NCI-H748 (cell line): ENCODE results near the gene PMFBP1.

Experiments used
- DNase-seq: peaks from one replicate; lab custom pipeline; 2025; ENCODE audit not compliant: unreplicated experiment; lab: John Stamatoyannopoulos, UW

The PMFBP1 gene

GRCh38 chr16:72187551-72187950, 15.6 kb upstream of the PMFBP1 start:
- no peak for DNase-seq

DNA sequence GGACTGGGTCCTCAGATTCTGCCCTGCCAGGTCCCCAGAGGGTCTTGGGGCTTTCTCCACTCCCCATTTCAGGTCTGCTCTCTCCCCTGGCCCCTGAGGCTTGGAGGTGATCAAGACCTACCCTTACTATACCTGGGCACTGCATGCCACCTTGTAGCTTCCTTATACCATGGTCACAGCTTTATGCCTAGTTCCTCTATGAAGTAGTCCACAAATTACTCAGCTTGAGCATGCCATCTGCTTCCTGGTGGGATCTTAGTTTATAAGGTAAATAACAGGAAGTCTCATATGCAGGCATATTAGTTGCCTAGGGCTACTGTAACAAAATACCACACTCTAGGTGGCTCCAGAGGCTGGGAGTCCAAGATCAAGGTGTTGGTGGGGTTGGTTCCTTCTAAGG, 11.0 kb upstream of the PMFBP1 start:
- DNase-seq, result no peak

DNA sequence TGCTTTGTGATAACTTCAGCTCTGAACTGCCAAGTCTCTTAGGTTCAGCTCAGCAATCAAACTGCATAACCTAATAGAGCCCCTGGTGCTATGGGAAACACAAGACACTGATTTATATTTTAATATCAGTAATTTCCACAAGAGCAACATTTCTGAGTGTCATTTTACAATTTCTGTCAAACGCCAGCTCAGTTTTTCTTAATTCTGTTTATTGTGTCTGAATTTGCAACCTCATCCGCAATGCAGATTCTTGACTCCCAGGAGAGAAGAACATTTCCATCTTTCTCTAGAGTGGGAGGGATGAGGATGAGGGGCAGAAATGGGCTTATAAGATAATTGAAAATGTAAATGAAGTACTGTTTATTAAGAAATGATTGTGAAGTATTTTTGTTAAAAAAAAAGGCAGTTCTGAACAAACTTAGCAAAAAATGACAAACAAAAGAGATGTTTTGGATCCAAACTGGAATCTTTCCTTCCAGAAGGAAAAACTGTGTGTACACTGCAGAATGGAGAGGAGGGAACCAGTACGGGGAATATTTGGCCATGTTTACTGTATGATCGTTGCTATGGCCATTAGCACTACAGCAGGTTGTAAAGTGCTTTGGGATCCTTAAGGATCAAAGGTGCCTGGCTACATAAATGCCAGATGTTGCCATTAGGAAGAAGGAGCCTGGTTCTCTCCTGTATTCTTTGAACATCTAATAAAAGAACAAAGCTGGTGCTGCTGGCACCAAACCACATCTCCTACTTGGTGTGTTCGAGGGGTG, 7.4 kb upstream of the PMFBP1 start:
- peak; percentile 9 for DNase-seq

GRCh38 chr16:72174726-72175125, 2.8 kb upstream of the PMFBP1 start:
- no peak for DNase-seq

GRCh38 chr16:72173997-72174396, 2.0 kb upstream of the PMFBP1 start:
- no peak for DNase-seq

GRCh38 chr16:72171236-72171635, 719 bp downstream of the PMFBP1 start:
- no peak for DNase-seq

DNA sequence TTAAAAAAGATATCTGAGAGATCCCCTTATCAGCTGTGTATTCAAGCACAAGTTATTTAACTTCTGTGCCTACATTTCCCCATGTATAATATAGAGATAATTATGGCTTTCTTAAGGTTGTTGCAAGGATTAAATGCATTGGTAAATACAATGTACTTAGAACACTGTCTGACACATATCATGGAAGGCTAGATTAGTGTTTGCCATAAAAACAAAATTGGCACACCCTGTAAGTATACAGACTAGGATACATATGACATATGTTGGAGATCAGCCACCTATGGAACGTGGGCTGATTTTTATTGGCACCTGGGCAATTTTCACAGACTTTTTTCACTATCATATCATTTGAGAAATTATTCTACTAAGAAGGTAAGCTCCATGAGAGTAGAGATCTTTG, 2.2 kb downstream of the PMFBP1 start:
- DNase-seq, result no peak

DNA sequence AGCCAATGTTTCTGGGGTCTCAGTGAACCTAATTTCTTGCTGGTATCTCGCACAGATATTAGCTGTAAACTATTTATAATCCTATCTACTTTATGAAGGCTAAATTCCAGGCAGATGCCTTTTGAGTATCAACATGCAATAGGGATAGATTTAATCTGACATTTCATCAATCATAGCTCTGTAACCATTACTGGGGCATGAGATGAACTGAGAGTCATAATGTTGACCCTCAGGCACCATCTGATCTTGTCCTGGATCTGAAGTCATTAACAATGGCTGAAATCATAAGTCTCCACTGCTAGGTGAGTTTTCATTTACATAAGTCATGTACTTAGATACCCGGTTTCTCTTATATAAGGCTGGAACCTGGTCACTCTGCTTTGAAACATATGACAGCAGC, 3.6 kb downstream of the PMFBP1 start:
- no peak for DNase-seq

DNA sequence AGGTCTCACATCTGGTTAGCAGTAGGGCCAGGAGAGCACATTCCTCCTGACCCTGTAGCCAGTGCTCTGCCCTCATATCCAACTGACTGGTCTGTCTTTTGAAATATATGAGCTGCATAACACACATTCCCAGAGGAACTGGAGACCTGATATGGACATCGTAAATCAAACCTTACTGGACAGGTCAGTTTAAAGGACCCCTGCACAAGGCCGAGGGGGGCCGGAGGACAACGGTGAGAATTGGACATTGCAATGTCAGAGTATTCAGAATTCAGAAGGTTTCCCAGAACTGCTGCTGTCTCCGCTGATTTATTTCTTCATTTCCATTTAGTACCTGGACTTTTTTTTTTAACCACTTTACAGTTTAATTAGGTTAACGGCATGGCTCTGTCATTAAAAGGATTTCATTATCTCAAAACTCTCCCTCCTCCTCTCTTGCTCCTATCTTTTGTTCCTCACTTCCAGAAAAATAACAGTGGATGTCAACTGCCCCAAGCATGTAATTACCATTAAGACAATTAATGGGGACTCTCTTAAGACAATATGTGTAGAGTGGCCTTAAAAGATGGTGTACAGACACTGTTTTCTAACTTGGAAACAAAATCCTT, 4.9 kb downstream of the PMFBP1 start:
- no peak for DNase-seq

DNA sequence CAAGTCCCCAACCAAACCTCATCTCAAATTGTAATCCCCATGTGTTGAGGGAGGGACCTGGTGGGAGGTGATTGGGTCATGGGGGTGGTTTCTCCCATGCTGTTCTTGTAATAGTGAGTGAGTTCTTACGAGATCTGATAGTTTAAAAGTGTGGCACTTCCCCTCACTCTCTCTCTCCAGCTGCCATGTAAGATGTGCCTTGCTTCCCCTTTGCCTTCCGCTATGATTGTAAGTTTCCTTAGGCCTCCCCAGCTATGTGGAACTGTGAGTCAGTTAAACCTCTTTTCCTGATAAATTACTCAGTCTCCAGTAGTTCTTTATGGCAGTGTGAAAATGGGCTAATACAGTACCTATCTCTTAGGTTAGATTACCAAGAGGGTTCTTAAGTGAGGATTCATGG, 5.8 kb downstream of the PMFBP1 start:
- DNase-seq, result no peak

DNA sequence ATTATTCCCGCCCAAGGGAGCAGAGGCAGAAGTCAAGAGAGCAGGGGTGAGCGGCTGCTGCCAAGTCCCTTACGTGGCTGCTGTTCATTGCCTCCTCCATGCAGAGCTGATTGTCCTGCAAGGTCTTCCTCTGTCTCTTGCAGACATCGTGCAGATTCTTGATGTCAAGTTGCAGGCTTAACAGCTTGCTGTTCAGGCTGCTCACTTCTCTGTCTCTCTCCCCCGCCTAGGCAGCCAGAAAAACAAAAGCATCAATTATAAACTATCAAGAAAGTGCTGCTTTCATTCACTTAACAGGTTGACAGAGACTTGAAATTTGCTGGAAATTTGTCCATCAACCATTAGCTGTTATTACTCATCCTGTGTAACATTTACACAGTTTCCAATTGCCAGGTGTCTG, 7.3 kb downstream of the PMFBP1 start:
- peak; percentile 8 for DNase-seq

GRCh38 chr16:72162105-72162692, 9.8 kb downstream of the PMFBP1 start:
- DNase-seq, result no peak

DNA sequence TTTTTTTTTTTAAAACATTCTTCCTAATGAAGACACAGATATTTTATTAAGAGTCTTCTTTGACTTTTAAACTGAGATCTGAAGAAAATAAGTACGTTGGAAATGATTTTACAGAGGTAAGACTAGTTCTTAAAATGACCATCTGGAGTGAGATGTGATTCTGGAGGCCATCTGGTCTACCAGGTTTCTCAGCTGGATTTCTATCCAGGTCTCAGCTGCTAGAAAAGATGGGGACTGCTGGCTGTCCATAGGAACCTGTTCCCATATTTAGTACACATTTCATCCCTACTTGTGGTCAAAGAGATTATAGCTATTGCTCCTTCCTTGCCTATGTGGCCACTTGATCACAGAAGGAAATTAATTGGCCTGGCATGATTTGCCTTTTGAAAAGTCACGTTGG, 12.2 kb downstream of the PMFBP1 start:
- DNase-seq, result no peak

GRCh38 chr16:72159386-72159785, 12.6 kb downstream of the PMFBP1 start:
- DNase-seq, result no peak

DNA sequence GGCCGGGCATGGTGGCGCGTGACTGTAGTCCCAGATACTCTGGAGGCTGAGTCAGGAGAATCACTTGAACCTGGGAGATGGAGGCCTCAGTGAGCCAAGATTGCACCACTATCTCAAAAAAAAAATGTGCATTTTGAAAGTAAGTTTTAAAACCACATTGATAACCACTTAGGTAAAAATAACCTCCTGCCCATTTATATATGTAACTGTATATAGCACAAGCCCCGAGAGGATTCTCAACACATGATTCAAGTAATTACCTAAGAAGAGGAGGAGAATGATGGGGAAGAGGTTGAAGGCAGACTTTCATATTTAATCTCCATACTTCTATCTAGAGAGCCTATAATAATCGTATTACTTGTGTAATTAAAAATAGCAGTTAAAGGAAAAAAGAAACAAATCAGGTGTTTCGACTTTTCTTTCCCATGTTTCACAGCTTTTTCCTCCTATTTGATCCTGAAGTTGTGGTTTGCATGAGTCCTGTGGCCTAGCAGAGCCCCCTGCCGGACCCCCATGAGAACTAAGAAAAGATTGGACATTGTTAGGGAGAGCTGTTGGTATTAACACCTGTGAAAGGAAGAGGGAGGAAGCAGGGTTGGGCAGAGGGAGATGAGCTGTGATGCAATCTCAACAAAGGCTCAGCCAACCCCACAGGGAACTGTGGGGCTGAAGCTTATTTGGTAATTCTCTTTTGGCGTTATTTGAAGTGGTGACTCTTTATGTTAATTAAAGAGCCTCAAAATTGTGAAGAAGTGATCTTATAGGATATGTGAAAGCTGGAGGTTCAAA, 22.1 kb downstream of the PMFBP1 start:
- peak; percentile 4 for DNase-seq

- no peak for DNase-seq
Observed at GRCh38 chr16:72142476-72142875, 29.5 kb downstream of the PMFBP1 start.

DNA sequence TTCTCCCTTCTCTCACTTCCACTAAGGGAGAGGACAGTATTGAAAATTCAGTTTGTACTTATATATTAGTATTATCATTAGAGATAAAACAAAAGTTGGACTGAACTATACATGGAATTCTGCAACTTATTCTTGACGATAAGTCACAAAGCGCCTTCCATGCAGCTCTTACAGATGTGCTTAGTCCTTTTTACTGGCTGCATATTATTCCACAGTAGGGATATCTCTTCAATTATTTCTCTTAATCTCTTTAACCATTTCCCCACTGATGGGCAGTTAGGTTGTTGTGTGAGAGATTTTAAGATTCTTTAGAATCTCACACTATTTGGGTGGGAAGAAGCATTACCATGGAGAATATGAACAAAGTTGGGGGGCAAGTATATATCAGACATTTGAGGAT, 32.0 kb downstream of the PMFBP1 start:
- DNase-seq, result no peak

DNA sequence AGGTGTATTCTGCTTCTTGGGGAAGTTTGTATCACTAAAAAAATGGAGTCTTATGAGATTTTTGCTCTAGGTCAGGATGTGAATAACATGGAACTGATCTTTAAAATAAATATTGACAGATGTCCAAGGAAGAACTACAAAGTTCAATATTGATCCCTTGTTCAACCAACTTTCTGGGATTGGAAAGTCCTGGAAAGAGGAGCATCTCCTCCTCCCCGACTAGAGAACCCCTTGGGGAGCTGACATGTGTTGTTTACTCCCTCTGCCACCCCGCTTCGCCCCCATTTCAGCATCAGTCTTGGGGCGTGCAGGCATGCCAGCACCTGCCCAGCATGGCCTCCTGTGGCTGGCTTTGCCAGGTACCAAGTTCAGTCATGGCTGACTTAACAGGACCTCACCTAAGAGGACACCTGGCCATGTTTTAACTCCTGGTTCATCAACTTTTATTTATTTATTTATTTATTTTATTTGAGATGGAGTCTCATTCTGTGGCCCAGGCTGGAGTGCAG, 33.8 kb downstream of the PMFBP1 start:
- DNase-seq, result no peak

GRCh38 chr16:72137380-72138063, 34.4 kb downstream of the PMFBP1 start:
- DNase-seq, result no peak

DNA sequence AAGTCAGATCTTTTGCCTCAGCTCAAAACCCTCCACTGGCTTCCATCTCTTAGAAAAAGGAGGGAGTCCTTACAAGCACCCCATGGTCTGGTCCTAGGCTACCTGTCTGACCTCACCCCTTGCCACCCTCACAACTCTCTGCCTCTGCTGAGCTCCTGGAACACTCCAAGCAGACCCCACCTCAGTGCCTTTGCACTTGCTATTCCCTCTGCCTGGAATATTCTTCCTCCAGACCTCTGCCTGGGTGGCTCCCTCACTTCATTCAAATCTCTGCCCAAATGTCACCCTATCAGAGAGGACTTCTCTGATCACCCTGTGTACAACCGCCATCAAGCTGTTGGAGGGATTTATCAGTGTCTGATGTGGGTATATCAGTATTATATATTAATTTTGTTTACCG, 37.4 kb downstream of the PMFBP1 start:
- no peak for DNase-seq

- DNase-seq, result no peak
Observed at GRCh38 chr16:72132726-72133125, 39.2 kb downstream of the PMFBP1 start.
